A549 (cell line): ENCODE measurements around the gene SERPINE2. TPM values are rescaled to one million over a fixed set of nuclear protein-coding genes. Genes with fewer than 3 reads are reported as not detected.

ENCODE experiments used
- ATAC-seq, 2 experiments: fragments of 200-7000 bp in 1 of 2; fragments of >200 bp in 1 of 2; cut with Nextera tagmentation in 1 of 2; cut with Tn5 transposase in 1 of 2; 3 replicates each; pipeline versions ENCODE4 v1.8.0 to v1.9.1; 2018 to 2020; ENCODE audit warnings: mild to moderate bottlenecking in 1 of 2, moderate library complexity in 1 of 2
- CTCF ChIA-PET: fragments of 300-600 bp; sonication (Branson Sonifier 250); formaldehyde crosslinking; extraction: SDS; loops from one replicate; lab custom pipeline; 2021; ENCODE audit warnings: antibody characterized with exemption, inconsistent platforms; lab: Yijun Ruan, JAX
- POLR2A ChIA-PET: fragments of 350-600 bp; formaldehyde crosslinking; extraction: SDS; loops from one replicate; lab custom pipeline; 2021; ENCODE audit warnings: antibody characterized with exemption, inconsistent platforms; lab: Yijun Ruan, JAX
- DNase-seq, 2 experiments: peaks; one replicate each; pipeline versions ENCODE4 v3.0.0 to v3.0.0-alpha.2; 2011 to 2016; ENCODE audit warnings: low read depth in 1 of 2, low spot score in 1 of 2
- FAIRE-seq: peaks from 2 replicates; lab custom pipeline; 2011; peaks lifted over from hg19 to GRCh38; lab: Jason Lieb, UNC
- H3K27ac ChIP-seq, 2 experiments: fragments of >200 bp; sonication (Bioruptor Twin); formaldehyde crosslinking; 3 replicates each; pipeline ENCODE4 v1.5.1; 2016 to 2017
- H3K4me1 ChIP-seq: fragments of >200 bp; sonication (Bioruptor Twin); formaldehyde crosslinking; 3 replicates; pipeline ENCODE4 v1.6.1; 2016
- H3K4me2 ChIP-seq: fragments of >200 bp; sonication (Bioruptor Twin); formaldehyde crosslinking; 3 replicates; pipeline ENCODE4 v1.6.1; 2016
- H3K4me3 ChIP-seq: fragments of >200 bp; sonication (Bioruptor Twin); formaldehyde crosslinking; 3 replicates; pipeline ENCODE4 v1.5.1; 2016
- H3K9me3 ChIP-seq: fragments of >200 bp; sonication (Bioruptor Twin); formaldehyde crosslinking; 3 replicates; pipeline ENCODE4 v1.6.1; 2016
- BHLHE40 ChIP-seq: IDR thresholded peaks from 2 replicates; pipeline ENCODE4 v1.6.1; 2012; ENCODE audit warnings: low read depth, low read length, inconsistent platforms
- EHMT2 ChIP-seq: fragments of 200-600 bp; sonication (generic); IDR thresholded peaks from 2 replicates; pipeline ENCODE4 v1.6.1; 2016; ENCODE audit warnings: antibody characterized with exemption, low read depth, mild to moderate bottlenecking, moderate library complexity
- ELK1 ChIP-seq: fragments of 150-350 bp; IDR thresholded peaks from 2 replicates; pipeline ENCODE4 v1.6.1; 2014; ENCODE audit warnings: low read depth, mild to moderate bottlenecking, low read length
- GATA3 ChIP-seq: IDR thresholded peaks from 2 replicates; pipeline ENCODE4 v1.6.1; 2012; ENCODE audit warnings: borderline replicate concordance
- HDAC2 ChIP-seq: fragments of 200-600 bp; sonication (generic); IDR thresholded peaks from 2 replicates; pipeline ENCODE4 v1.6.1; 2016
- KDM1A ChIP-seq: fragments of 200-600 bp; sonication (generic); IDR thresholded peaks from 2 replicates; pipeline ENCODE4 v1.6.1; 2016; ENCODE audit warnings: low read depth, mild to moderate bottlenecking
- MYC ChIP-seq: IDR thresholded peaks from 2 replicates; pipeline ENCODE4 v1.6.1; 2012; ENCODE audit warnings: mild to moderate bottlenecking, inconsistent platforms, low read length, improper control_type of control experiment, borderline replicate concordance
- NFE2L2 ChIP-seq: fragments of 150-350 bp; conservative IDR thresholded peaks from 2 replicates; pipeline ENCODE4 v1.6.1; 2014; ENCODE audit warnings: low read length
- PBX3 ChIP-seq: IDR thresholded peaks from 2 replicates; pipeline ENCODE4 v1.6.1; 2012
- PHF8 ChIP-seq: fragments of 200-600 bp; sonication (generic); IDR thresholded peaks from 2 replicates; pipeline ENCODE4 v1.6.1; 2016; ENCODE audit warnings: low read depth, mild to moderate bottlenecking, antibody characterized with exemption, moderate library complexity, borderline replicate concordance
- RAD21 ChIP-seq, 2 experiments: fragments of >200 bp in 1 of 2; sonication (Bioruptor Twin) in 1 of 2; formaldehyde crosslinking in 1 of 2; IDR thresholded peaks in 1 of 2; conservative IDR thresholded peaks in 1 of 2; 2 replicates in 1 of 2; 3 replicates in 1 of 2; pipeline ENCODE4 v1.6.1; 2012 to 2018; ENCODE audit warnings: inconsistent platforms in 1 of 2
- RCOR1 ChIP-seq: fragments of 150-350 bp; IDR thresholded peaks from 2 replicates; pipeline ENCODE4 v1.6.1; 2014; ENCODE audit warnings: antibody characterized with exemption, low read length, low read depth
- RNF2 ChIP-seq: fragments of 200-600 bp; sonication (generic); IDR thresholded peaks from 2 replicates; pipeline ENCODE4 v1.6.1; 2016; ENCODE audit warnings: low read depth, mild to moderate bottlenecking, antibody characterized with exemption, moderate library complexity, borderline replicate concordance
- SMC3 ChIP-seq: fragments of >200 bp; sonication (Bioruptor Twin); formaldehyde crosslinking; IDR thresholded peaks from 3 replicates; pipeline ENCODE4 v1.6.1; 2018; ENCODE audit warnings: inconsistent platforms
- ZSCAN20 ChIP-seq: fragments of 250-450 bp; sonication (Bioruptor Pico); IDR thresholded peaks from 2 replicates; pipeline ENCODE4 v1.8.0; 2022; ENCODE audit warnings: mild to moderate bottlenecking, moderate library complexity
- WGBS: methylation state at CpG from one replicate; pipeline ENCODE4 v1.1.6; 2017; ENCODE audit errors: missing lambda C conversion rate; 5-methylcytosine and 5-hydroxymethylcytosine counted together
- polyA plus RNA-seq, 4 experiments: library from polyadenylated mRNA; depleted of rRNA in 3 of 4; stranded (reverse); fragments of >200 nt; fragmentation: RNase III in 1 of 4; extraction: RNeasy Plus Mini Kit Qiagen cat#74134 plus additional on column Dnase treatment in 1 of 4; gene quantifications; 2 replicates in 3 of 4; 3 replicates in 1 of 4; pipeline ENCODE4 v1.2.3, GENCODE V29; 2011 to 2017
- TF ChIP-seq, protein P1 (sequence below): fragments of >200 bp; sonication (Bioruptor Twin); formaldehyde crosslinking; IDR thresholded peaks from 3 replicates; pipeline ENCODE4 v1.6.1; 2016
- TF ChIP-seq, protein P2 (sequence below): fragments of >200 bp; sonication (Bioruptor Twin); formaldehyde crosslinking; IDR thresholded peaks from 3 replicates; pipeline ENCODE4 v1.5.1; 2016
- TF ChIP-seq, protein P3 (sequence below): IDR thresholded peaks from 2 replicates; pipeline ENCODE4 v1.6.1; 2012; ENCODE audit warnings: low read depth, borderline replicate concordance
- TF ChIP-seq, protein P4 (sequence below): fragments of >200 bp; sonication (Bioruptor Twin); formaldehyde crosslinking; IDR thresholded peaks from 2 replicates; pipeline ENCODE4 v1.6.1; 2016

The SERPINE2 gene
- polyA plus RNA-seq, 2 of the 4 experiments (the other 2 are of a cell fraction), result 58.6 to 88.2 TPM

- Histone ChIP-seq H3K4me2 (no peak overlapping the region), H3K27ac (peak overlapping the region in 1 of 2 experiments; percentile 2; a peak in 1 of 6 replicates), H3K4me1 (peaks cover 19% of the 10 kb centered on the region; the same call in 2 of the 3 replicates), H3K4me3 (no peak overlapping the region), H3K9me3 (0 out of 3 replicates have a peak, but pooled peaks cover 3% of the 10 kb centered on the region)
- TF ChIP-seq, protein P1, sequence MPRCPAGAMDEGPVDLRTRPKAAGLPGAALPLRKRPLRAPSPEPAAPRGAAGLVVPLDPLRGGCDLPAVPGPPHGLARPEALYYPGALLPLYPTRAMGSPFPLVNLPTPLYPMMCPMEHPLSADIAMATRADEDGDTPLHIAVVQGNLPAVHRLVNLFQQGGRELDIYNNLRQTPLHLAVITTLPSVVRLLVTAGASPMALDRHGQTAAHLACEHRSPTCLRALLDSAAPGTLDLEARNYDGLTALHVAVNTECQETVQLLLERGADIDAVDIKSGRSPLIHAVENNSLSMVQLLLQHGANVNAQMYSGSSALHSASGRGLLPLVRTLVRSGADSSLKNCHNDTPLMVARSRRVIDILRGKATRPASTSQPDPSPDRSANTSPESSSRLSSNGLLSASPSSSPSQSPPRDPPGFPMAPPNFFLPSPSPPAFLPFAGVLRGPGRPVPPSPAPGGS, result no peak
- TF ChIP-seq SMC3 (peak; percentile 97), RAD21 (conservative IDR thresholded peaks at IDR 0.05 in 1 of 2, IDR thresholded peaks at IDR 0.05 in 1 of 2) (peak; percentile 92 to 94), ELK1 (no peak), PBX3 (no peak)
- TF ChIP-seq, protein P2, sequence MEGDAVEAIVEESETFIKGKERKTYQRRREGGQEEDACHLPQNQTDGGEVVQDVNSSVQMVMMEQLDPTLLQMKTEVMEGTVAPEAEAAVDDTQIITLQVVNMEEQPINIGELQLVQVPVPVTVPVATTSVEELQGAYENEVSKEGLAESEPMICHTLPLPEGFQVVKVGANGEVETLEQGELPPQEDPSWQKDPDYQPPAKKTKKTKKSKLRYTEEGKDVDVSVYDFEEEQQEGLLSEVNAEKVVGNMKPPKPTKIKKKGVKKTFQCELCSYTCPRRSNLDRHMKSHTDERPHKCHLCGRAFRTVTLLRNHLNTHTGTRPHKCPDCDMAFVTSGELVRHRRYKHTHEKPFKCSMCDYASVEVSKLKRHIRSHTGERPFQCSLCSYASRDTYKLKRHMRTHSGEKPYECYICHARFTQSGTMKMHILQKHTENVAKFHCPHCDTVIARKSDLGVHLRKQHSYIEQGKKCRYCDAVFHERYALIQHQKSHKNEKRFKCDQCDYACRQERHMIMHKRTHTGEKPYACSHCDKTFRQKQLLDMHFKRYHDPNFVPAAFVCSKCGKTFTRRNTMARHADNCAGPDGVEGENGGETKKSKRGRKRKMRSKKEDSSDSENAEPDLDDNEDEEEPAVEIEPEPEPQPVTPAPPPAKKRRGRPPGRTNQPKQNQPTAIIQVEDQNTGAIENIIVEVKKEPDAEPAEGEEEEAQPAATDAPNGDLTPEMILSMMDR, result peak; percentile 85
- WGBS, result 24% methylated on average over 5 of the region's 5 CpGs
- DNase-seq (peak; percentile 65 to 88), FAIRE-seq (peak; percentile 68), ATAC-seq (peak; percentile 83 to 90)
- CTCF ChIA-PET, result interaction anchor here (0.6 to 15.9 kb wide), 72 partner anchors 9 to 1667 kb away, joined by 3 to 360 read pairs (median 5); partner anchors contain the start of gene SERPINE2
- POLR2A ChIA-PET, result interaction anchor here (2.1 kb wide), 1 partner anchor 45 kb away, joined by 12 read pairs; the partner anchor contains the start of gene SERPINE2
These were observed 45.4 kb downstream of the SERPINE2 start for GRCh38 chr2:223993634-223994232.

- CTCF ChIA-PET, result interaction anchor here (0.8 to 15.9 kb wide), 9 partner anchors 7 to 294 kb away, joined by 3 to 360 read pairs (median 21); partner anchors contain the start of gene SERPINE2
- FAIRE-seq (no peak), ATAC-seq (no peak), DNase-seq (no peak)
- Histone ChIP-seq H3K27ac (no peak overlapping the region), H3K4me1 (peaks cover 19% of the 10 kb centered on the region; the same call in 2 of the 3 replicates), H3K4me3 (no peak overlapping the region), H3K4me2 (no peak overlapping the region), H3K9me3 (0 out of 3 replicates have a peak, but pooled peaks cover 3% of the 10 kb centered on the region)
- WGBS, result 95% methylated on average over 12 of the region's 12 CpGs
- TF ChIP-seq RCOR1 (no peak), PBX3 (no peak), ZSCAN20 (CRISPR knock-in tag) (no peak), ELK1 (no peak), MYC (no peak), PHF8 (no peak), GATA3 (no peak), RNF2 (no peak), EHMT2 (no peak), BHLHE40 (no peak), HDAC2 (no peak), KDM1A (no peak), NFE2L2 (no peak)
- TF ChIP-seq, protein P3, sequence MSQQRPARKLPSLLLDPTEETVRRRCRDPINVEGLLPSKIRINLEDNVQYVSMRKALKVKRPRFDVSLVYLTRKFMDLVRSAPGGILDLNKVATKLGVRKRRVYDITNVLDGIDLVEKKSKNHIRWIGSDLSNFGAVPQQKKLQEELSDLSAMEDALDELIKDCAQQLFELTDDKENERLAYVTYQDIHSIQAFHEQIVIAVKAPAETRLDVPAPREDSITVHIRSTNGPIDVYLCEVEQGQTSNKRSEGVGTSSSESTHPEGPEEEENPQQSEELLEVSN, result no peak
- TF ChIP-seq, protein P4, sequence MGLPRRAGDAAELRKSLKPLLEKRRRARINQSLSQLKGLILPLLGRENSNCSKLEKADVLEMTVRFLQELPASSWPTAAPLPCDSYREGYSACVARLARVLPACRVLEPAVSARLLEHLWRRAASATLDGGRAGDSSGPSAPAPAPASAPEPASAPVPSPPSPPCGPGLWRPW, result no peak
- POLR2A ChIA-PET, result no interaction called here
These were observed 47.5 kb downstream of the SERPINE2 start for GRCh38 chr2:223991611-223992010.
